Psoas muscle (tissue), 8 donors: ENCODE results near the gene EFCAB13. TPM values are rescaled to one million over a fixed set of nuclear protein-coding genes. Genes with fewer than 3 reads are reported as not detected.
"Not testable (repeated sequence)": the region's sequence is repeated elsewhere in the genome, so short reads cannot be mapped to it uniquely, and the experiment has no call there.

Experiments used
- ATAC-seq, 4 donors: fragments of 200-7000 bp; cut with Tn5 transposase; one replicate each; pipeline ENCODE4 v1.9.1; 2020; ENCODE audit warnings: moderate library complexity in 3 of 4, mild to moderate bottlenecking in 2 of 4
- DNase-seq, 2 donors: peaks; one replicate each; pipeline ENCODE4 v3.0.0-alpha.2; 2020
- H3K27ac ChIP-seq: fragments of 200-600 bp; one replicate; pipeline ENCODE4 v1.8.0; 2022
- H3K27me3 ChIP-seq, 3 donors: fragments of 200-600 bp in 1 of 3; one replicate each; pipeline versions ENCODE4 v1.6.1 to v1.8.0; 2013 to 2022; ENCODE audit warnings: low read length in 2 of 3, mild to moderate bottlenecking in 2 of 3, moderate library complexity in 1 of 3; ENCODE audit not compliant: insufficient read depth in 3 of 3
- H3K36me3 ChIP-seq, 2 donors: fragments of 200-600 bp in 1 of 2; one replicate each; pipeline versions ENCODE4 v1.6.1 to v1.8.0; 2013 to 2022; ENCODE audit warnings: low read depth in 1 of 2, mild to moderate bottlenecking in 1 of 2, moderate library complexity in 1 of 2; ENCODE audit not compliant: insufficient read depth in 1 of 2
- H3K4me1 ChIP-seq: fragments of 200-600 bp; one replicate; pipeline ENCODE4 v1.8.0; 2022
- H3K4me3 ChIP-seq: fragments of 200-600 bp; one replicate; pipeline ENCODE4 v1.8.0; 2022; ENCODE audit warnings: mild to moderate bottlenecking
- H3K9me3 ChIP-seq: fragments of 200-600 bp; one replicate; pipeline ENCODE4 v1.8.0; 2022
- CTCF ChIP-seq: fragments of 200-600 bp; IDR thresholded peaks from one replicate; pipeline ENCODE4 v1.8.0; 2022; ENCODE audit warnings: antibody characterized with exemption
- WGBS, 3 donors: extraction: QIAGEN DNeasy Blood & Tissue Kit; methylation state at CpG; one replicate each; pipeline versions ENCODE4 v1.1.6 to v1.1.7; 2013; 5-methylcytosine and 5-hydroxymethylcytosine counted together
- intact Hi-C, 2 donors: fragments of 100-400 bp; cut with DNase I; formaldehyde crosslinking; loops; one replicate each; pipeline versions ENCODE4 v1.11.0 to v1.14.2; 2022
- polyA plus RNA-seq, 3 donors: library from polyadenylated mRNA; stranded (reverse); fragments of 200-250 nt; gene quantifications; one replicate each; pipeline ENCODE4 v1.2.3, GENCODE V29; 2013
- total RNA-seq, 4 donors: library from RNA; stranded (reverse); fragmentation: NEBNext Ultra II Directional in 2 of 4; extraction: Animal tissue kit (Norgen Biotek cat#: 25700) in 2 of 4; gene quantifications; one replicate each; pipeline versions ENCODE4 v1.2.1 to v1.2.4, GENCODE V29; 2021 to 2023
- donor health status: healthy with polysubstance abuse.
- donor health status: DM: no; HTN: no; CAD: no; lungs with moderate emphysema.
- donor health status: Bipolar disorder and iron deficiency.
- donor health status: healthy.
- donor health status: DM: yes; HTN: yes; CAD: no.
- donor health status: DM: no; HTN: no; CAD: no.
- donor health status: DM: no; HTN: no; CAD: no.
- donor health status: DM: yes; HTN: yes; CAD: no.

Gene EFCAB13
- total and polyA plus RNA-seq, 7 donors: 0.32 to 2.2 (median 0.68) TPM

- H3K27me3 ChIP-seq: no peaks in the 10 kb centered on the region
- no peak overlapping the region for H3K27ac ChIP-seq
- WGBS, 3 donors: 93 to 98% (median 95%) methylated on average over 1 of the region's 1 CpG
- ATAC-seq: no peak
- H3K36me3 ChIP-seq: no peaks in the 10 kb centered on the region
- intact Hi-C loops: no loop called here
- DNase-seq: no peak
- H3K9me3 ChIP-seq: no peaks in the 10 kb centered on the region
- no peaks in the 10 kb centered on the region for H3K4me1 ChIP-seq
- TF ChIP-seq CTCF: no peak
- no peak overlapping the region for H3K4me3 ChIP-seq
Observed at GRCh38 chr17:47352848-47353247, 29.1 kb downstream of the EFCAB13 start.

DNA sequence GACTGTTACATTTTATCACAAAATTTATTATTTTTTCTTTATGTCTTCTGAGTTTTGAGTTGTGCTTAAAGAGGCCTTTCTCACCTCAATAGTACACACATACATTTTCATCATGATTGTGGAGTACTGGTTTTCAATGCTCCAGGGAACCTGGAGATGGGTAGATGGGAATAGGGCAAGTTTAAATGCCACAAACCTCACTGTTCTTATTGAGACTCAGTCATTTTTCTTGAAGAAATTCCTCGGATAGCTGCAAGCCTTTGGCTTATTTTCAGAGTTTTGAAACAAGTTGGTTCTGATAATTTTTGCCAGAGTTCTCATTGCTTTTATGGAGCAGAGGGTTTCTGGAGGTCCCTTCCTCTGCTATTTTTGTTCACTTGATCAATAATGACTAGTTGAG is 34.9 kb downstream of the EFCAB13 start:
- ATAC-seq: no peak
- WGBS, 3 donors: 59 to 79% (median 77%) methylated on average over 1 of the region's 1 CpG
- H3K27ac ChIP-seq: no peak overlapping the region

DNA sequence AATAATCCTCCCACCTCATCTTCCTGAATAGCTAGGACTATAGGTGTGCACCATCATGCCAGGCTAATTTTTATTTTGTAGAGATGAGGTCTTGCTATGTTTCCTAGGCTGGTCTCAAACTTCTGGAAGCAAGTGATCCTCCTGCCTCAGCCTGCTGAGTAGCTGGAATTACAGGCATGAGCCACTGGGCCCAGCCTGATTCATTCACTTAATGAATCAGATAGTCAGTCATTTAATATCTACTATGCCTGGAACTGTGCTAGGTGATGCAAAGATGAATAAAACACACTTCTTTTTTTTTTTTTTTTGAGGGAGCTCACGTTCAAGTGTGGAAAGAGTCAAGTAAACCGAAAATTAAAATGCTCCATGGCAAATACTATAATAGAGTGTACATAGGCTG is 39.4 kb downstream of the EFCAB13 start:
- no peak for TF ChIP-seq CTCF
- H3K36me3 ChIP-seq: no peaks in the 10 kb centered on the region
- ATAC-seq (no peak), DNase-seq (no peak)
- no peaks in the 10 kb centered on the region for H3K9me3 ChIP-seq
- no peaks in the 10 kb centered on the region for H3K4me1 ChIP-seq
- no peak overlapping the region for H3K4me3 ChIP-seq
- intact Hi-C loops: loop anchor here in 1 of 2 donors (10.0 kb wide), 1 partner anchor 252 kb away; no protein-coding TSS in a partner anchor
- no peaks in the 10 kb centered on the region for H3K27me3 ChIP-seq
- no peak overlapping the region for H3K27ac ChIP-seq
- WGBS, 3 donors: 78 to 89% (median 89%) methylated on average over 2 of the region's 2 CpGs

More for the DNA sequence above, 34.9 kb downstream of the EFCAB13 start:
- no peak for TF ChIP-seq CTCF
- Histone ChIP-seq H3K36me3 (no peaks in the 10 kb centered on the region), H3K4me3 (no peak overlapping the region), H3K27me3 (no peaks in the 10 kb centered on the region), H3K9me3 (no peaks in the 10 kb centered on the region), H3K4me1 (no peaks in the 10 kb centered on the region)
- intact Hi-C loops: no loop called here
- DNase-seq: no peak

GRCh38 chr17:47367257-47367656 is 43.5 kb downstream of the EFCAB13 start:
- Histone ChIP-seq H3K4me1 (no peaks in the 10 kb centered on the region), H3K27me3 (no peaks in the 10 kb centered on the region), H3K27ac (no peak overlapping the region), H3K4me3 (no peak overlapping the region), H3K9me3 (peaks cover under 1% of the 10 kb centered on the region), H3K36me3 (no peaks in the 10 kb centered on the region)
- no peak for ATAC-seq
- no peak for DNase-seq
- intact Hi-C loops: loop anchor here in 1 of 2 donors (10.0 kb wide), 1 partner anchor 248 kb away; no protein-coding TSS in a partner anchor
- no peak for TF ChIP-seq CTCF
- 94 to 96% (median 94%) methylated on average over 10 of the region's 10 CpGs for WGBS, 3 donors

DNA sequence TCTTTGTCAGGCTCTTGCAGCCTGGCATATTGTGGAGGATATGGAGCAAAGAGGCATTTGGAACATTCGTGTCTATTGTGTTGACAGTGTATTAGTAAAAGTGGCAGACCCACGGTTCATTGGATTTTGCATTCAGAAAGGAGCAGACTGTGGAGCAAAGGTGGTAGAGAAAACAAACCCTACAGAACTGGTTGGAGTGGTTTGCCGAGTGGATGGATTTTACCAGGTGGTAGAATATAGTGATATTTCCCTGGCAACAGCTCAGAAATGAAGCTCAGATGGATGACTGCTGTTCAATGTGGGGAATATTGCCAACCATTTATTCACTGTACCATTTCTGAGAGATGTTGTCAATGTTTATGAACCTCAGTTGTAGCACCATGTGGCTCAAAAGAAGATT is 44.5 kb downstream of the EFCAB13 start:
- Histone ChIP-seq H3K9me3 (peaks cover 7% of the 10 kb centered on the region), H3K27ac (no peak overlapping the region), H3K4me1 (no peaks in the 10 kb centered on the region), H3K4me3 (no peak overlapping the region), H3K36me3 (no peaks in the 10 kb centered on the region), H3K27me3 (no peaks in the 10 kb centered on the region)
- no peak for TF ChIP-seq CTCF
- ATAC-seq: no peak
- no peak for DNase-seq
- intact Hi-C loops: loop anchor here in 1 of 2 donors (10.0 kb wide), 1 partner anchor 247 kb away; no protein-coding TSS in a partner anchor
- 32 to 46% (median 35%) methylated on average over 3 of the region's 3 CpGs for WGBS, 3 donors

GRCh38 chr17:47370899-47371298 is 47.1 kb downstream of the EFCAB13 start:
- H3K4me3 ChIP-seq, H3K36me3 ChIP-seq, H3K27ac ChIP-seq, H3K27me3 ChIP-seq, DNase-seq, H3K4me1 ChIP-seq, intact Hi-C loops, ATAC-seq, H3K9me3 ChIP-seq: not testable (repeated sequence)
- 53 to 63% (median 56%) methylated on average over 3 of the region's 3 CpGs for WGBS, 3 donors
